Stimulated activated CD4-positive, alpha-beta T cell treated with anti-CD3 and anti-CD28 coated beads, Interleukin-4, amount 100 ng/mL, for 24 hours (primary cell): ENCODE measurements around the gene NEK3.
A peak's percentile ranks its signal among the peaks of the same experiment; 100 is the strongest.
"Not testable (repeated sequence)": the region's sequence is repeated elsewhere in the genome, so short reads cannot be mapped to it uniquely, and the experiment has no call there.

Source experiments
- DNase-seq: peaks from one replicate; pipeline ENCODE4 v3.0.0-alpha.2; 2020

The NEK3 gene

GRCh38 chr13:52159159-52159982, at the start of gene NEK3:
NEK3 (minus strand) TSS chr13:52159597; CDS start chr13:52156191, 3,406 bp downstream.
- DNase-seq: peak; percentile 61

- not testable (repeated sequence) for DNase-seq
These were observed 49.0 kb upstream of the NEK3 start for GRCh38 chr13:52208384-52208783.

- DNase-seq: not testable (repeated sequence)
These were observed 48.5 kb upstream of the NEK3 start for GRCh38 chr13:52207896-52208295.

DNA sequence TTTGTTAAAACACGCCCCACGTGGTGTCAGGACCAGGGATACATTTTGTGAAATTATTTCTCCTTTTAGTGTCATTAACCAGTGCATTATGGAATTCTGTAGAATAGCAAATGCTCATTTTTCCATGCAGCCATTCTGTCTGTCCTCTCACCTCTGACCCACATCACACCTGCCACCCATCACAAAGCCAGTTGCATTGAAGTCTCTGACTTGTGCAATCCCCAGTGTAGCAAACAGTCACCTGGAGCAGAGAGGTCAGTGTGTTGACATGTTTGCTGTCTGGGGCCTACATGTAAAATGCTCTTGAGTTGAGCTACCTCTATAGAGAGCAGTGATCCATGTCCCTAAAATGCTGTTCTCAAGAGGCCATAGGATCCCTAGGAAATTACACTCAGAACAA, 47.9 kb upstream of the NEK3 start:
- not testable (repeated sequence) for DNase-seq

DNA sequence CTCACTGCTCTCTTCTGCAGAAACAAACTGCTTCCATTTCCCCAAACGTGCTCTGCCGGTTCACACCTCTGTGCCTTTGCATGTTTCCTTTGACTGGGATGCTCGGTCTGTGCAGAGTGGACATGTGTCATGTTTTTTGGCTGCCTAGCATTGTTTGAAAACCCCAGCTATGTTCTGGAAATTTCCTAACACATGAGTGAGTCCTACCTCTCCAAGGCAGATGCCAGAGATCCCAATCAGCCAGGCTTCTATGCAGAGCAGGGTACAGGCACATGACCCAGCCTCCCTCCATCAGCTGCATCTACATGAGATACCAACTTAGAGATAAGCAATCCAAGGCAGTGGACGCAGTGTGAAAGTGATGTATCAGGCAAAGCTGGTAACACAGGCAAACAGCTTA, 45.1 kb upstream of the NEK3 start:
- DNase-seq: not testable (repeated sequence)

DNA sequence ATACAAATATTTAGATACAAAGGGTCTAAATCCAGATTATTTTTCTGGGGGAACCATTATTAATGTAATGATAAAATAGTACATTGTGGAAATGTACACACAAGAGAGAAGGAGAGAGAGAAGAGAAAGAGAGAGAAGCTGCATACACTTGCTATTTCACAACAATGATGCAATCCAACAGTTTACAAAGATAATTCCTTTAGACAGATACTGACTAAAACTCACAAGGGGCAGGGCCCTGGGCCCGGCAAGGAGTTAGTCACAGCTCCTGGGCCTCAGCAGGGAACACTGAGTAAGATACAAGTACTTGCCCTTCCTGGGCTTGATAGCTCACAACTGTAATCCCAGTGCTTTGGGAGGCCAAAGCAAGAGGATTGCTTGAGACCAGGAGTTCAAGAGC, 44.5 kb upstream of the NEK3 start:
- DNase-seq: not testable (repeated sequence)

GRCh38 chr13:52202506-52202905, 43.1 kb upstream of the NEK3 start:
- not testable (repeated sequence) for DNase-seq

GRCh38 chr13:52201439-52202193, 42.2 kb upstream of the NEK3 start:
- peak; percentile 12 for DNase-seq

DNA sequence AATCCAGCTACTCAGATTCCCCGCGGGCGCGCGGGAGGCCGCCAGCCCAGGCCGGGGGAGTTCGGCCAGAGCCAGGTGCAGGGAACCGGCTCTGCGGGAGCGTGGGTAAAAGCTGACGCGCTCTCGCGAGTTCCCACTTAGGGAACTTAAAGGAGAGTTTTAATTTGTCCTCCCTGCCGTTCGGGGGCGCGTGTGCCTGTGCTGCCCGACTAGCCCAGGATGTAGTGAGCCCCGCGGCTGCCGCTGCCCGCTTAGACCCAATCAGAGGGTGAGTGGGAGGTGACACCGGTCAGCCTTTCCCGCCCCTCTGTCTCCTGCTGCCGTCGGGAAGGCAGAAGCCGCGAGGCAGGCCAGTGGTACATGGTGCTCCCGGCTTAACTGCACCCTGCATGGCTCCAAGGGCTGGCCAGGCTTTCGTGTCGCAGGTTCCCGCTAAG, 36.0 kb upstream of the NEK3 start:
- DNase-seq: peak; percentile 49

DNA sequence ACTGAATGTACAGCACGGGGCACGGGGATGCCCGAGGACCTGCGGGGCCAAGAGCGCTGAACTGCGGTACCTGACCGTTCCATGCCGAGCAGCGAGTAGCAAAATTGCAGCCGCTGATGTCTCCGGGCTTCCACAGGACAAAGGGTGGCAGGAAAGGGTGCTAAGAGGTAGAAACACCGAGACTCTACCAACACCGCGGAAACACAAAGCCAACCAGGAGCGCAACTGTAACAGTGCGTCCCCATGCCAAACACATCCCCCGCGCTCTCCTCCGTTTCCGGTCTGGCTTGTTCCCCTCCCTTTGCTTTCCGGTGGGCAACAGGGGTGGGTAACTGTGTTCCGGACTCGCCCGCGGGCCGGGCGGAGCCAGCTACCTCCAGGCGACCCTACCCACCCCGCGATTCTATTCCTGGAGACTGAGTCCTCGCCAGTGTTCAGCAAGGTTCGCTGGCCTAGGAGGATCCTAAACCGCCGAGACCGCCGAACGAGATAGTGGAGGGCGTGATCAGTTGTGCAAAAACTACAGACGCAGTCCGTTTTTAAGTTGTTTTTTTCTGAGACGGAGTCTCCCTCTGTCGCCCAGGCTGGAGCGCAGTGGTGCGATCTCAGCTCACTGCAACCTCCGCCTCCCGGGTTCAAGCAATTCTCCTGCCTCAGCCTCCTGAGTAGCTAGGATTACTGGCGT, 34.9 kb upstream of the NEK3 start:
- peak; percentile 90 for DNase-seq

DNA sequence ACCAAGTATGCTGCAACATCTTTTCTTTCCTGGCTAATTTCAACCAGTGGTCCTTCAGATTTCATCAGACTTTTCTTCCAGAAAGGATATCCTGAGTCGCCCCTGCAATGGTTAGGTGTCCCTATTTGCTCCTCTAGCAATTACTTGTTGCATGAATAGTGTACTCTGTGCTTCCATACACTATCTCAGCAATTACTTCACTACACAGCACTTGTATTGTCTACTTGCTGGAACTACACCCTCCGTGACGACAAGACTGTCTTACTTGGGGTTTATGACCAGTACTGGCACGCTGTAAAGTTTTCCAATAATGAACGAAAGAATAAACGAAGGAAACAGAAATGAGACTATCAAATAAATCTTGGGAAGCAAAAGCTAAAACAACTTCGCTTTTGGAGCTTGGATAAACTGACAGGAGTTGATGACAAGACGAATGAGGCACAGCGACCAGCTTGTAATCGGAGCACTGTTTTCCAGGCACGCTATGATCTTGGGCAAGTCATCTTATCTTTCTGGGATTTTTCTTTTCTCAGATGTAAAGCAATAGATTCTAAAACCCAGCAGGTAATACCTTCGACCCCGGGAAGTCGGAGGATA, 34.3 kb upstream of the NEK3 start:
- DNase-seq: not testable (repeated sequence)

GRCh38 chr13:52187424-52188187, 28.2 kb upstream of the NEK3 start:
- DNase-seq: not testable (repeated sequence)

DNA sequence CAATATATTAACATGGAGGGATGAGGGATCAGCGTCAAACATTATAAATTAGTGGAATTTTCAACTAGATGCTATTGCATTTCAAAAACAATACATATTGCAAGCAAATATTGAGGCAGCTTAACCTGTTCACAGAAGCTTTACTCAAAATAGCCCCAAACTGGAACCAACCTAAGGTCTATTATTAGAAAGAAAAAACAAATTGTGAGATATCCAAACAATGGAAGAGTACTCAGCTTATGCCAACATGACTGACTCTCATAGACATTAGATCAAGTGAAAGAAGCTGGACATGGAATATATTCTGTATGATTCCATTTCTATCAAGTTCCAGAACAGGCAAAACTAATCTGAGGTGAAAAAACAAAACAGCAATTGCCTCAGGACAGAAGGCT, 27.6 kb upstream of the NEK3 start:
- no peak for DNase-seq

DNA sequence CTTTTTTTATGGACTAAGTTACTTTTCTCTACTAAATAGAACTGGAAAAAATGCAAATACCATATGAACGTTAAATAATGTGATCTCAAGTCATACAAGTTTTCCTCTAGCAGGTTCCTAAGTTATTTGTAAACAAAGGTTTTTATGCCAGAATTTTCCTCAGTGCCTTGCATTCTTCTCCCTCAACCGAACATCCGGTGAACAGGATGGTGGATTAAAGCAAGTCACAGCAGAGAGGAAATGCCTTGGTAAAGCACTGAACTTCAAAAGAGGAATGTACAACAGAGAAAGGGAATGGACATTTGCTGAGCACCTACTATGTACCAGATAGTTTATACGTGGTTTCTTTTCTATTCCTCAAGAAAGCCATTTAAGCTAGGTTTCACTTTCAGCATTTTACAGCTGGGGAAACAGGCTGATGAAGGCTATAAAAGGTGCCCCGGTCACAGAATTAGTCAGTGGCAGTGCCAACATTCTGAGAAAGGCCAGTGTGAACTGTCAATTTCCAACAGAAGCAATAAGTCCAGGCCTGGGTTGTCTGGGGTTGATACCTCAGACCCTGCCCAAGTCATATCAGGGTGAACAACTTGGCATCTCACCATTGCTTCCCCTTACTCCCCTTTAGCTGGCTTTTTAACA, 22.0 kb upstream of the NEK3 start:
- DNase-seq: not testable (repeated sequence)

DNA sequence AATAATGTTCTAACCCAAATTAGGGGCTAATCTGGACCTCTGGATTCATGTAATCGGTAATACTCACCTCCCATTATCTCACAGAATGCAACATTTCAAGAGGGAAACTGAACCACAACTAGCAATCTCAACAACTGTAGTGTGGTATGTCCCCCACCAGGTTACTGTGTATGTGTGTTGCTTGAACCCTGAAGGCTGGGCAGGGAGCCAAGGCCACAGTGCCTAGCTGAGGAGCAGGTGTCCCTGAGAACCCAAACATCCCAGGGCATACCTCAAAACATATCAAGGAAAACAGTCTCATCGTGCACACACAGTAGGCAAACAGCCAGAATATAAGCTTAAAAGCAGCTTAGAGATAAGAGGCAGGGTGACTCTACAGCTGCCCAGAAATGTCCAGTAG, 20.5 kb upstream of the NEK3 start:
- no peak for DNase-seq

DNA sequence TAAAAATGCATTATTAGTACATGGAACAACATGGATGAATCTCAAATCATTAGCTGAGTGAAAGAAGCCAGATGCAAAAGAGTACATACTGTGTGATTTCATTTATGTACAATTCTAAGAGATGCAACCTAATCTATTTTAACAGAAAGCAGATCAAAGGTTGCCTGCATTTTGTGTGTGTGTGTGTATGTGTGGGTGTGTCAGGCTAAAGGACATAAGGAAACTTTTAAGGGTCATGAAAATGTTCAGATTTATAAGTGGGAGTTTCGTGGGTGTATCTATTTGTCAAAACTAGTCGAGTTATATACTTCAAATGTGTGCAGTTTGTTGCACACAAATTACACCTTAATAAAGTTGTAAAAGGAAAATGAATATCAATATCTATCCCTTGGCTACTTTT, 17.9 kb upstream of the NEK3 start:
- no peak for DNase-seq

DNA sequence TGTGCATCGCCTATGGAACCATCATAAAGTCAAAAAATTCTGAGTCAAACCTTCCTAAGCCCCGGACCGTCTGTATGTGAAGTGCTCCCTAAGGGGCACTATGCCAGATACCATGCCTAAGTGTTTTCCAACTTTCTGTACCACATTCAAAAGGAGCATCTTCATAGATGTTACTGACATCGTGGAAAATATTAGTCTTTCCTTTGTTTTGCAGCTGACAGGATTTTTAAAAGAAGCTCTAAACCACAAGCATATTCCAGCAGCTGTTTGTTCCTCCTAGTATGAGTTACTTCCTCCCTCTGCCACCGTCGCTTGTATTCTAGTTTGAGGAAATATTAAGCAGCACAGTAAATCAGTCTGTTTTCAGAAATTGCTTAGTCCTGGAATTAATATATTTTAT, 14.6 kb upstream of the NEK3 start:
- not testable (repeated sequence) for DNase-seq

DNA sequence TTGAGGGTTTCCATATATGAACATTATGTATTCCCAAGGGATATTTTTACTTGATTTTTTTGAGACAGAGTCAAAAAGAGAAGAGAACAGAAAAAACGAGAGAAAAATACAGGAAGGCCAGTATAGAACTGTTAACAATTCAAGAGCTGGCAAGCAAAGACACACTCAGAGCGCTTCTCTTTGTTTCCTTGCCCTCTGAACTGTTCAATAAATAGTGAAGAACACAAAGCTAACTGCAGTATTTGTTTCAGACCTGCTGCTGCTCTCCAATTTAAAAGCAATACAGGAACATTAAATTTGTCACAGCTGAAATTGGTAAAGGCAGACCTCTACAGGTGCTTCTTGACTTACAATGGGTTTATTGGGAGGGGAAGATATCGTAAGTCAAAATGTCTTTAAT, 14.0 kb upstream of the NEK3 start:
- no peak for DNase-seq

- not testable (repeated sequence) for DNase-seq
These were observed 12.3 kb upstream of the NEK3 start for GRCh38 chr13:52171686-52172085.

DNA sequence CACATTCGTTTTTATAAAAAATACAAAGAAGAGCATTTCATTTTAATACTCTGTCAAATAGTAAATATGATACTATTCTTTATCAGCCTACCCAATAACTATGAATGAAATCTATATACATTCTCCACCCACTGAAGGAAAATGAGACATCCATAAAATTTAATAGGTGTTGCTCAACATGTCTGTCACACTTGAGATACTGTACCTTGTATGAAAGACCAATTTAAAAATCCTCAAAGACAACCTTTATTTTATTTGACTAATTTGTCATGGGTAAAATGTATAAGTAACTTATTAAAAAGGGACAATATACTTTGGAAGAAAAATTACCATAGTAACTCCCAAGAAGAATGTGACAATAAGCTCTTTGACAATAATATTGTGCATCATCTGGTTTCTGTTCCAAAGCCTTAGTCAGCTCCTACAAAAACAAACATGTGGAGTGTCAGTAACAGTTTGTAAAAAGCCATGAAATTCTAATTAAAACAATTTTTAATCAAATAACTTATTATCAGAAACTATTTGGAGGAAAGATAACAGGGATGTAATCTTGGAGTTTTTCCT, 11.5 kb upstream of the NEK3 start:
- DNase-seq: not testable (repeated sequence)

- no peak for DNase-seq
These were observed 10.4 kb upstream of the NEK3 start for GRCh38 chr13:52169839-52170238.
